SU-DHL-6 (cell line): Measurements from ENCODE around the gene OR2V1.

ENCODE experiments used
- EZH2phosphoT487 ChIP-seq: fragments of 200-600 bp; sonication (generic), shearing (Covaris generic); conservative IDR thresholded peaks from 2 replicates; pipeline ENCODE4 v1.6.1; 2018; ENCODE audit warnings: mild to moderate bottlenecking, antibody characterized with exemption, low read length, moderate library complexity, mixed read lengths
- TF ChIP-seq, protein P1 (sequence below): fragments of 200-600 bp; sonication (generic); IDR thresholded peaks from one replicate; pipeline ENCODE4 v1.5.1; 2017; ENCODE audit warnings: antibody characterized with exemption, mild to moderate bottlenecking, low read length, moderate library complexity; ENCODE audit not compliant: insufficient read depth, poor library complexity, severe bottlenecking

DNA sequence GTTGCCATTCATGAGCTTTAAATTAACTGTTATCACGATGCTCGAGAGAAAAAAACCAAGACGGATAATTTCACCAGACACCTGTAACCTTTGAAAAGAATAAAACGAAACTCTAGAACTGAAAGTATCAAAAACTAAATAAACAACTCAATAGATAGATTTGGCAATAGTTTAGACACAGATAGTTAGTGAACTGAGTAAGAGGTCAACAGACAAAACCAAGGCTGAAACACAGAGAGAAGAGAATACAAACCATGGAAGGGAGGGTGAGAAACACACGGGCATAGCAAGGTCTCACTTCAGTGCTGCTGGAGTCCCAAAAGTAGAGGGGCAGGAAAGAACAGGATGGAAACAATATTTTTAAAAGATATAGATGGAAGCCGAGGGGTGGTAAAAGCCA is 3.3 kb upstream of the OR2V1 start:
- TF ChIP-seq, protein P1, sequence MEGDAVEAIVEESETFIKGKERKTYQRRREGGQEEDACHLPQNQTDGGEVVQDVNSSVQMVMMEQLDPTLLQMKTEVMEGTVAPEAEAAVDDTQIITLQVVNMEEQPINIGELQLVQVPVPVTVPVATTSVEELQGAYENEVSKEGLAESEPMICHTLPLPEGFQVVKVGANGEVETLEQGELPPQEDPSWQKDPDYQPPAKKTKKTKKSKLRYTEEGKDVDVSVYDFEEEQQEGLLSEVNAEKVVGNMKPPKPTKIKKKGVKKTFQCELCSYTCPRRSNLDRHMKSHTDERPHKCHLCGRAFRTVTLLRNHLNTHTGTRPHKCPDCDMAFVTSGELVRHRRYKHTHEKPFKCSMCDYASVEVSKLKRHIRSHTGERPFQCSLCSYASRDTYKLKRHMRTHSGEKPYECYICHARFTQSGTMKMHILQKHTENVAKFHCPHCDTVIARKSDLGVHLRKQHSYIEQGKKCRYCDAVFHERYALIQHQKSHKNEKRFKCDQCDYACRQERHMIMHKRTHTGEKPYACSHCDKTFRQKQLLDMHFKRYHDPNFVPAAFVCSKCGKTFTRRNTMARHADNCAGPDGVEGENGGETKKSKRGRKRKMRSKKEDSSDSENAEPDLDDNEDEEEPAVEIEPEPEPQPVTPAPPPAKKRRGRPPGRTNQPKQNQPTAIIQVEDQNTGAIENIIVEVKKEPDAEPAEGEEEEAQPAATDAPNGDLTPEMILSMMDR: no peak
- no peak for TF ChIP-seq EZH2phosphoT487
